K562 (cell line): ENCODE results near the gene C1QTNF2. TPM values are rescaled to one million over a fixed set of nuclear protein-coding genes. Genes with fewer than 3 reads are reported as not detected.
A peak's percentile ranks its signal among the peaks of the same experiment; 100 is the strongest.

Source experiments
- CHD1 ChIP-seq: fragments of 200-600 bp; sonication (generic); IDR thresholded peaks from one replicate; pipeline ENCODE4 v1.6.1; 2012; ENCODE audit warnings: mild to moderate bottlenecking, moderate library complexity, low read length, inconsistent platforms
- HLTF ChIP-seq: fragments of 450-650 bp; IDR thresholded peaks from 2 replicates; pipeline ENCODE4 v1.6.1; 2016
- KDM5B ChIP-seq: fragments of 200-600 bp; sonication (generic); IDR thresholded peaks from 2 replicates; pipeline ENCODE4 v1.6.1; 2012; ENCODE audit warnings: low read depth, mild to moderate bottlenecking, moderate library complexity, low read length, control low read depth, inconsistent platforms; ENCODE audit not compliant: insufficient replicate concordance
- PCBP1 ChIP-seq: fragments of 200-400 bp; formaldehyde crosslinking; IDR thresholded peaks from 2 replicates; pipeline ENCODE4 v1.6.1; 2018; ENCODE audit warnings: mild to moderate bottlenecking, low read depth, low read length; ENCODE audit not compliant: poor library complexity, severe bottlenecking
- SREBF2 ChIP-seq: sonication (generic); formaldehyde crosslinking; IDR thresholded peaks from 2 replicates; pipeline ENCODE4 v1.4.0; 2020; ENCODE audit warnings: mild to moderate bottlenecking, missing genetic modification reagents
- ZFP1 ChIP-seq: fragments of 450-650 bp; formaldehyde crosslinking; IDR thresholded peaks from 2 replicates; pipeline ENCODE4 v1.4.0; 2020; ENCODE audit warnings: mild to moderate bottlenecking, mixed read lengths
- ZNF224 ChIP-seq: sonication (generic); formaldehyde crosslinking; IDR thresholded peaks from 2 replicates; pipeline ENCODE4 v1.8.0; 2022; ENCODE audit warnings: mild to moderate bottlenecking, missing genetic modification reagents
- ZNF311 ChIP-seq: fragments of 250-450 bp; sonication (Bioruptor Pico); IDR thresholded peaks from 2 replicates; pipeline ENCODE4 v1.4.0; 2020; ENCODE audit warnings: mild to moderate bottlenecking, moderate library complexity
- polyA plus RNA-seq, 8 experiments: library from polyadenylated mRNA; depleted of rRNA in 4 of 8; stranded (reverse) in 5 of 8; unstranded in 3 of 8; fragments of >200 nt; fragmentation: Nextera tagmentation in 2 of 8; fragmentation: Illumina TruSeq in 1 of 8; extraction: Ambion mirVana in 2 of 8; extraction: Trizol in 1 of 8; gene quantifications; 2 replicates each; pipeline versions ENCODE4 v1.2.1 to v1.2.3, GENCODE V29; 2011 to 2014; ENCODE audit warnings: inconsistent platforms in 1 of 8, missing spikeins in 1 of 8
- total RNA-seq, 7 experiments: library from RNA; depleted of rRNA in 6 of 7; stranded (reverse); fragments of >200 nt in 6 of 7; fragmentation: Illumina TruSeq in 2 of 7; extraction: Trizol in 2 of 7; gene quantifications; 2 replicates each; pipeline versions ENCODE4 v1.2.1 to v1.2.3, GENCODE V29; 2011 to 2021; ENCODE audit warnings: low replicate concordance in 1 of 7
- TF ChIP-seq, protein P1 (sequence below), 2 experiments: fragments of 150-350 bp in 1 of 2; IDR thresholded peaks; 2 replicates each; pipeline ENCODE4 v1.6.1; 2012 to 2016; ENCODE audit warnings: low read depth in 2 of 2, low read length in 2 of 2, mild to moderate bottlenecking in 1 of 2, moderate library complexity in 1 of 2
- TF ChIP-seq, protein P2 (sequence below), 3 experiments: fragments of 200-800 bp in 1 of 3; fragments of 250-450 bp in 1 of 3; fragments of 450-650 bp in 1 of 3; sonication (Bioruptor Pico) in 1 of 3; sonication (Bioruptor generic) in 1 of 3; formaldehyde crosslinking in 1 of 3; IDR thresholded peaks; 2 replicates each; pipeline versions ENCODE4 v1.6.1 to v1.8.0; 2016 to 2022; ENCODE audit warnings: mild to moderate bottlenecking in 2 of 3, missing genetic modification characterization in 2 of 3, missing compliant biosample characterization in 1 of 3, moderate library complexity in 1 of 3
- TF ChIP-seq, protein P3 (sequence below): fragments of 450-650 bp; IDR thresholded peaks from 2 replicates; pipeline ENCODE4 v1.6.1; 2016; ENCODE audit warnings: antibody characterized with exemption
- TF ChIP-seq, protein P4 (sequence below): fragments of 450-650 bp; IDR thresholded peaks from one replicate; pipeline ENCODE4 v1.6.1; 2018; ENCODE audit warnings: mild to moderate bottlenecking, moderate library complexity; ENCODE audit not compliant: partially characterized antibody
- TF ChIP-seq, protein P5 (sequence below): fragments of 450-650 bp; IDR thresholded peaks from 2 replicates; pipeline ENCODE4 v1.6.1; 2017; ENCODE audit warnings: mild to moderate bottlenecking, moderate library complexity

Gene C1QTNF2
- total and polyA plus RNA-seq, 9 of the 15 experiments (the other 6 are each of a cell fraction or from before 2014, with no cell fraction given), result not detected

DNA sequence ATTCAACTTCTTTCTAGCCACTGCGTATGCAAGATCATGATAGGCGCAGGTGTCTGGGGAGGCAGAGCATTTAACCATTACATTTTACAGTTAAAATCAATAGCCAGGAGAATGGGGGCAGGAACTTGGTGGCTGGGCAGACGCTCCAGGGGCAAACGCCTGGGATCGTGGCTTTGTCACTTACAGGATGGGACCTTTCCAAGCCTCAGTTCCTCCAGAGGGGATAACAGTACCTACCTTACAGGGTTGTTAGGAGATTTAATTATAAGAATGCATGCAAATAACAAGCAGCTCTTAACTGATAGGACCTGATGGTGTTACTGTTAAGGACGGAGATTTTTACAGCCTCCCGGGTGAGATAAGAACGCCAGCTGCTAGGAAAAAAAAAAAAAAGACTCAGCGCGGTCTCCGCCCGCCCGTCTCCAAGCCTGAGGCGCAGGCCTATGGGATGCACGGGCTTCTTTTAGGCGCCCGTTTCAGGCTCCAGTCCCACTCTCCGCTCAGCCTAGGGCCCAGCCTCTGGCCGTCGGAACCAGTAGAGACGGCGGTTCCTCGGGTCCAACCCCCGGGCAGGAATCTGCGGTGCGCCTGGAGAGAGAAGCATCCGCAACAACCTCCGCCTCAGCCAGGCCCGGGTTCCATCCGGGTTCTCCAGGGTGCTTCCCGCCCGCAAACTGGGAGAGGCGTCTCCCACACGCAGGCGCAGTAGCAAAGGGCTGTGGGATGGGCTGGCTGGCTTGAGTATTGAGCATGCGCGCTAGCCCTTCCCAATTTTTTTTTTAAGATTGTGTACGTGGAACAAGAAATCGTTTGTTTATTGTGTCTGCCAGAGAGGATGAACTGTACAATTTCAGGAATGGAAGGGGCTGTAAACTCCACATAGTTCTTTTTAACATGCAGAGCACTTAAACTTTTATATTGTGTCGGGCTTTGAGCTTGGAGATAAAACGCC is 29.3 kb upstream of the C1QTNF2 start, which contains the start of gene FAM200C (continued):
- TF ChIP-seq, protein P1, sequence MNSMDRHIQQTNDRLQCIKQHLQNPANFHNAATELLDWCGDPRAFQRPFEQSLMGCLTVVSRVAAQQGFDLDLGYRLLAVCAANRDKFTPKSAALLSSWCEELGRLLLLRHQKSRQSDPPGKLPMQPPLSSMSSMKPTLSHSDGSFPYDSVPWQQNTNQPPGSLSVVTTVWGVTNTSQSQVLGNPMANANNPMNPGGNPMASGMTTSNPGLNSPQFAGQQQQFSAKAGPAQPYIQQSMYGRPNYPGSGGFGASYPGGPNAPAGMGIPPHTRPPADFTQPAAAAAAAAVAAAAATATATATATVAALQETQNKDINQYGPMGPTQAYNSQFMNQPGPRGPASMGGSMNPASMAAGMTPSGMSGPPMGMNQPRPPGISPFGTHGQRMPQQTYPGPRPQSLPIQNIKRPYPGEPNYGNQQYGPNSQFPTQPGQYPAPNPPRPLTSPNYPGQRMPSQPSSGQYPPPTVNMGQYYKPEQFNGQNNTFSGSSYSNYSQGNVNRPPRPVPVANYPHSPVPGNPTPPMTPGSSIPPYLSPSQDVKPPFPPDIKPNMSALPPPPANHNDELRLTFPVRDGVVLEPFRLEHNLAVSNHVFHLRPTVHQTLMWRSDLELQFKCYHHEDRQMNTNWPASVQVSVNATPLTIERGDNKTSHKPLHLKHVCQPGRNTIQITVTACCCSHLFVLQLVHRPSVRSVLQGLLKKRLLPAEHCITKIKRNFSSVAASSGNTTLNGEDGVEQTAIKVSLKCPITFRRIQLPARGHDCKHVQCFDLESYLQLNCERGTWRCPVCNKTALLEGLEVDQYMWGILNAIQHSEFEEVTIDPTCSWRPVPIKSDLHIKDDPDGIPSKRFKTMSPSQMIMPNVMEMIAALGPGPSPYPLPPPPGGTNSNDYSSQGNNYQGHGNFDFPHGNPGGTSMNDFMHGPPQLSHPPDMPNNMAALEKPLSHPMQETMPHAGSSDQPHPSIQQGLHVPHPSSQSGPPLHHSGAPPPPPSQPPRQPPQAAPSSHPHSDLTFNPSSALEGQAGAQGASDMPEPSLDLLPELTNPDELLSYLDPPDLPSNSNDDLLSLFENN (IDR thresholded peaks at IDR 0.05; ENCODE audit: low read depth in 2 of 2, low read length in 2 of 2), result no peak
- TF ChIP-seq ZFP1 (CRISPR knock-in tag), result no peak
- no peak for TF ChIP-seq PCBP1
- no peak for TF ChIP-seq ZNF224 (CRISPR knock-in tag)
- TF ChIP-seq, protein P2, sequence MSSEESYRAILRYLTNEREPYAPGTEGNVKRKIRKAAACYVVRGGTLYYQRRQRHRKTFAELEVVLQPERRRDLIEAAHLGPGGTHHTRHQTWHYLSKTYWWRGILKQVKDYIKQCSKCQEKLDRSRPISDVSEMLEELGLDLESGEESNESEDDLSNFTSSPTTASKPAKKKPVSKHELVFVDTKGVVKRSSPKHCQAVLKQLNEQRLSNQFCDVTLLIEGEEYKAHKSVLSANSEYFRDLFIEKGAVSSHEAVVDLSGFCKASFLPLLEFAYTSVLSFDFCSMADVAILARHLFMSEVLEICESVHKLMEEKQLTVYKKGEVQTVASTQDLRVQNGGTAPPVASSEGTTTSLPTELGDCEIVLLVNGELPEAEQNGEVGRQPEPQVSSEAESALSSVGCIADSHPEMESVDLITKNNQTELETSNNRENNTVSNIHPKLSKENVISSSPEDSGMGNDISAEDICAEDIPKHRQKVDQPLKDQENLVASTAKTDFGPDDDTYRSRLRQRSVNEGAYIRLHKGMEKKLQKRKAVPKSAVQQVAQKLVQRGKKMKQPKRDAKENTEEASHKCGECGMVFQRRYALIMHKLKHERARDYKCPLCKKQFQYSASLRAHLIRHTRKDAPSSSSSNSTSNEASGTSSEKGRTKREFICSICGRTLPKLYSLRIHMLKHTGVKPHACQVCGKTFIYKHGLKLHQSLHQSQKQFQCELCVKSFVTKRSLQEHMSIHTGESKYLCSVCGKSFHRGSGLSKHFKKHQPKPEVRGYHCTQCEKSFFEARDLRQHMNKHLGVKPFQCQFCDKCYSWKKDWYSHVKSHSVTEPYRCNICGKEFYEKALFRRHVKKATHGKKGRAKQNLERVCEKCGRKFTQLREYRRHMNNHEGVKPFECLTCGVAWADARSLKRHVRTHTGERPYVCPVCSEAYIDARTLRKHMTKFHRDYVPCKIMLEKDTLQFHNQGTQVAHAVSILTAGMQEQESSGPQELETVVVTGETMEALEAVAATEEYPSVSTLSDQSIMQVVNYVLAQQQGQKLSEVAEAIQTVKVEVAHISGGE (CRISPR knock-in tag; IDR thresholded peaks at IDR 0.05), result peak in 1 of 3 experiments; percentile 58; a peak in 1 of 6 replicates
- TF ChIP-seq, protein P3, sequence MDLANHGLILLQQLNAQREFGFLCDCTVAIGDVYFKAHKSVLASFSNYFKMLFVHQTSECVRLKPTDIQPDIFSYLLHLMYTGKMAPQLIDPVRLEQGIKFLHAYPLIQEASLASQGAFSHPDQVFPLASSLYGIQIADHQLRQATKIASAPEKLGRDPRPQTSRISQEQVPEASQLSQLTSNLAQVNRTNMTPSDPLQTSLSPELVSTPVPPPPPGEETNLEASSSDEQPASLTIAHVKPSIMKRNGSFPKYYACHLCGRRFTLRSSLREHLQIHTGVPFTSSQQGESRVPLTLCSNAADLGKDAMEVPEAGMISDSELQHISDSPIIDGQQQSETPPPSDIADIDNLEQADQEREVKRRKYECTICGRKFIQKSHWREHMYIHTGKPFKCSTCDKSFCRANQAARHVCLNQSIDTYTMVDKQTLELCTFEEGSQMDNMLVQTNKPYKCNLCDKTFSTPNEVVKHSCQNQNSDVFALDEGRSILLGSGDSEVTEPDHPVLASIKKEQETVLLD, result peak; percentile 84
- TF ChIP-seq HLTF, result peak; percentile 53; the same call in 1 of the 2 replicates
- TF ChIP-seq KDM5B, result peak; percentile 90
- TF ChIP-seq SREBF2 (CRISPR knock-in tag), result no peak
- TF ChIP-seq ZNF311 (CRISPR knock-in tag), result no peak
- TF ChIP-seq, protein P4, sequence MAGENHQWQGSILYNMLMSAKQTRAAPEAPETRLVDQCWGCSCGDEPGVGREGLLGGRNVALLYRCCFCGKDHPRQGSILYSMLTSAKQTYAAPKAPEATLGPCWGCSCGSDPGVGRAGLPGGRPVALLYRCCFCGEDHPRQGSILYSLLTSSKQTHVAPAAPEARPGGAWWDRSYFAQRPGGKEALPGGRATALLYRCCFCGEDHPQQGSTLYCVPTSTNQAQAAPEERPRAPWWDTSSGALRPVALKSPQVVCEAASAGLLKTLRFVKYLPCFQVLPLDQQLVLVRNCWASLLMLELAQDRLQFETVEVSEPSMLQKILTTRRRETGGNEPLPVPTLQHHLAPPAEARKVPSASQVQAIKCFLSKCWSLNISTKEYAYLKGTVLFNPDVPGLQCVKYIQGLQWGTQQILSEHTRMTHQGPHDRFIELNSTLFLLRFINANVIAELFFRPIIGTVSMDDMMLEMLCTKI, result no peak
- TF ChIP-seq CHD1, result no peak
- TF ChIP-seq, protein P5, sequence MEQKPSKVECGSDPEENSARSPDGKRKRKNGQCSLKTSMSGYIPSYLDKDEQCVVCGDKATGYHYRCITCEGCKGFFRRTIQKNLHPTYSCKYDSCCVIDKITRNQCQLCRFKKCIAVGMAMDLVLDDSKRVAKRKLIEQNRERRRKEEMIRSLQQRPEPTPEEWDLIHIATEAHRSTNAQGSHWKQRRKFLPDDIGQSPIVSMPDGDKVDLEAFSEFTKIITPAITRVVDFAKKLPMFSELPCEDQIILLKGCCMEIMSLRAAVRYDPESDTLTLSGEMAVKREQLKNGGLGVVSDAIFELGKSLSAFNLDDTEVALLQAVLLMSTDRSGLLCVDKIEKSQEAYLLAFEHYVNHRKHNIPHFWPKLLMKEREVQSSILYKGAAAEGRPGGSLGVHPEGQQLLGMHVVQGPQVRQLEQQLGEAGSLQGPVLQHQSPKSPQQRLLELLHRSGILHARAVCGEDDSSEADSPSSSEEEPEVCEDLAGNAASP, result no peak
